ENCODE measurements around the gene ZBTB2. TPM values are rescaled to one million over a fixed set of nuclear protein-coding genes. Genes with fewer than 3 reads are reported as not detected.

Gene ZBTB2
- total and polyA plus RNA-seq, 2 experiments from 2014 or later: 5.6 to 9.9 TPM

GRCh38 chr6:151379933-151380847 is 11.2 kb downstream of the ZBTB2 start:
- Histone ChIP-seq H3K27ac (peak overlapping the region; percentile 85), H3K9me3 (ENCODE audit: low read depth) (no peaks in the 10 kb centered on the region), H3K27me3 (no peaks in the 10 kb centered on the region), H3K4me3 (no peak overlapping the region), H3K36me3 (no peaks in the 10 kb centered on the region), H3K4me1 (ENCODE audit: low read depth) (peaks cover 5% of the 10 kb centered on the region)
- no peak for TF ChIP-seq CTCF (IDR thresholded peaks at IDR 0.05; ENCODE audit: low read depth, low read length)
- no peak for DNase-seq (ENCODE audit: low read depth in 1 of 2, low spot score in 1 of 2)

GRCh38 chr6:151377095-151377494 is 14.3 kb downstream of the ZBTB2 start:
- Histone ChIP-seq H3K27ac (no peak overlapping the region), H3K4me1 (ENCODE audit: low read depth) (peaks cover 5% of the 10 kb centered on the region), H3K9me3 (ENCODE audit: low read depth) (no peaks in the 10 kb centered on the region), H3K27me3 (no peaks in the 10 kb centered on the region), H3K36me3 (no peaks in the 10 kb centered on the region), H3K4me3 (no peak overlapping the region)
- no peak for TF ChIP-seq CTCF (IDR thresholded peaks at IDR 0.05; ENCODE audit: low read depth, low read length)
- DNase-seq (ENCODE audit: low read depth in 1 of 2, low spot score in 1 of 2): no peak

- DNase-seq (ENCODE audit: low read depth in 1 of 2, low spot score in 1 of 2): no peak
- H3K27ac ChIP-seq: no peak overlapping the region
- H3K4me3 ChIP-seq: no peak overlapping the region
- peaks cover 5% of the 10 kb centered on the region for H3K4me1 ChIP-seq (ENCODE audit: low read depth)
- no peak for TF ChIP-seq CTCF (IDR thresholded peaks at IDR 0.05; ENCODE audit: low read depth, low read length)
- H3K27me3 ChIP-seq: no peaks in the 10 kb centered on the region
- H3K36me3 ChIP-seq: no peaks in the 10 kb centered on the region
- H3K9me3 ChIP-seq (ENCODE audit: low read depth): no peaks in the 10 kb centered on the region
Measured at GRCh38 chr6:151376440-151376839, 14.9 kb downstream of the ZBTB2 start.

GRCh38 chr6:151375833-151376232 is 15.5 kb downstream of the ZBTB2 start:
- no peaks in the 10 kb centered on the region for H3K9me3 ChIP-seq (ENCODE audit: low read depth)
- peaks cover 5% of the 10 kb centered on the region for H3K4me1 ChIP-seq (ENCODE audit: low read depth)
- no peak overlapping the region for H3K27ac ChIP-seq
- H3K4me3 ChIP-seq: no peak overlapping the region
- DNase-seq (ENCODE audit: low read depth in 1 of 2, low spot score in 1 of 2): no peak
- no peaks in the 10 kb centered on the region for H3K27me3 ChIP-seq
- TF ChIP-seq CTCF (IDR thresholded peaks at IDR 0.05; ENCODE audit: low read depth, low read length): no peak
- peaks cover 5% of the 10 kb centered on the region for H3K36me3 ChIP-seq

GRCh38 chr6:151374036-151374683 is 17.2 kb downstream of the ZBTB2 start:
- Histone ChIP-seq H3K27ac (no peak overlapping the region), H3K9me3 (ENCODE audit: low read depth) (no peaks in the 10 kb centered on the region), H3K27me3 (no peaks in the 10 kb centered on the region), H3K36me3 (peaks cover 5% of the 10 kb centered on the region), H3K4me3 (no peak overlapping the region), H3K4me1 (ENCODE audit: low read depth) (no peaks in the 10 kb centered on the region)
- peak in 1 of 2 donors; percentile 27 for DNase-seq (ENCODE audit: low read depth in 1 of 2, low spot score in 1 of 2)
- no peak for TF ChIP-seq CTCF (IDR thresholded peaks at IDR 0.05; ENCODE audit: low read depth, low read length)

Measured in cardiac muscle cell (in vitro differentiated cells and primary cell).